Neuron (in vitro differentiated cells): ENCODE data around the gene ARHGAP45.

Source experiments
- H2AFZ ChIP-seq: one replicate; pipeline ENCODE4 v1.6.1; 2013; ENCODE audit warnings: low read depth, mild to moderate bottlenecking, inconsistent platforms, low read length, moderate library complexity
- H3K27me3 ChIP-seq: one replicate; pipeline ENCODE4 v1.6.1; 2013; ENCODE audit warnings: low read length; ENCODE audit not compliant: insufficient read depth
- H3K36me3 ChIP-seq: one replicate; pipeline ENCODE4 v1.6.1; 2013; ENCODE audit warnings: low read length; ENCODE audit not compliant: insufficient read depth
- H3K4me1 ChIP-seq: one replicate; pipeline ENCODE4 v1.6.1; 2013; ENCODE audit warnings: low read length; ENCODE audit not compliant: insufficient read depth
- H3K4me3 ChIP-seq: 2 replicates; pipeline ENCODE4 v1.5.1; 2013; ENCODE audit warnings: mild to moderate bottlenecking, low read length, moderate library complexity
- H3K9me3 ChIP-seq: one replicate; pipeline ENCODE4 v1.6.1; 2013; ENCODE audit warnings: low read length

The ARHGAP45 gene

DNA sequence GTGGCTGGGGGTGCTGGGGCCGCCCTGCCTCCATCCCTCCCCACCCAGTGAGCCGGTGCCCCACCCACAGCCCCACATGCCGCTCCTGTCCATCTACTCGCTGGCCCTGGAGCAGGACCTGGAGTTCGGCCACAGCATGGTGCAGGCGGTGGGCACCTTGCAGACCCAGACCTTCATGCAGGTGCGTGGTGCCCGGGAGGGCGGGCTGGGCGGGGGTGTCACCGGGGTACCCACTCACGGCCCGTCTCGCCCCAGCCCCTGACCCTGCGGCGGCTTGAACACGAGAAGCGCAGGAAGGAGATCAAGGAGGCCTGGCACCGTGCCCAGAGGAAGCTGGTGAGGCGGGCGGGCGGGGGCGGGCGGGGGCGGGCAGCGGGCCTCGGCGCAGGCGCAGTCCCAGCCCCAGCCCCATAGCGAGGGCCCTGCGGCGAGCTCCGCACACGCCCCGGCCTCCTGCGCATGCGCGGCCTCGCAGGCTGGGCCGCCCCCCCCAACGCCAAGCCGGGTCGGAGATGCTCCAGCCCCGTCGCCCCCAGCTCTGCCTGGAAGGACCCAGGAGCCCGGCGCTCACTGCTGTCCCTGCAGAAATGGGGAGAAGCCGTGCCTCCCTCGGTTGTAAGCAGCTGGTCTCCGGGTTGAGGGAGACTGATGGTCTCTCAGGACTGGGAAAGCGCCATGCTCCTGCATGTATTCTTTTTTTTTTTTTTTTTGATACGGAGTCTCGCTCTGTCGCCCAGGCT lies 7.7 kb downstream of the ARHGAP45 start:
- Histone ChIP-seq H3K27me3 (peaks cover 13% of the 10 kb centered on the region), H3K4me1 (no peaks in the 10 kb centered on the region), H3K4me3 (no peak overlapping the region), H3K9me3 (no peaks in the 10 kb centered on the region), H3K36me3 (no peaks in the 10 kb centered on the region), H2AFZ (no peak overlapping the region)

DNA sequence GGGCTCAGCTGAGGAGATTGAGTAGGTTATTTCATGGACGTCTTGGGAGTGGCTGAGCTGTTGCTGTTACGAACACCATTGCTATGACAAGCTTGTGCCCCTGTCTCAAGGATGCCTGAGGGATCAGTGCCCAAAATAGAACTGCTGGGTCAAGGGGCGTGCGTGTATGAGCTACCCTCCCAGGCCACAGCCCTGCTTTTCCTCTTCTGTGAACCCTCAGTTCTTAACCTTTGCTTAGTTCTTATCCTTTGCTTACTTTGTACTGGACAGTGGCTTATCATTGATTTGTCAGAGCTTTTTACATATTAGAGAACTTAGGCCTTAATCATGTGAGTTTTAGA lies 9.0 kb downstream of the ARHGAP45 start:
- Histone ChIP-seq H3K4me3 (no peak overlapping the region), H3K27me3 (peaks cover 9% of the 10 kb centered on the region)

DNA sequence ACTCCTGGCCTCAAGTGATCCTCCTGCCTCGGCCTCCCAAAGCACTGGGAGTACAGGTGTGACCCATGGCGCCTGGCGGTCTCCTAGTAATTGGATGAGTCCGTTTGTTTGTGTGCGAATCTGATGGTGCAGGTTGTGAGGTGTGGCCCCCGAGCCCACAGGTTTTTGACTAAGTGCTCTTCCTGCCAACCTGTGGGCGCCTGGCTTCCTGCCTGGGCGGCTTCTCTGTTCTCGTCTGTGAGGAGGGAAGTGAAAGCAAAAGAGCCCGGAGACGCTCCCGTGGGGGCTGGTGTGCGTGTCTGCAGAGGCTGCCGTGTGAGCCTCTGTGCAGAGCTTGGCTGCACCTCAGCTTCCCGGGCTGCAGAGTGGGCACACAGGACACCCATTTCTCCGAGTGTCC lies 10.0 kb downstream of the ARHGAP45 start:
- Histone ChIP-seq H3K9me3 (no peaks in the 10 kb centered on the region), H3K27me3 (peaks cover 3% of the 10 kb centered on the region), H3K4me3 (no peak overlapping the region), H3K4me1 (no peaks in the 10 kb centered on the region), H3K36me3 (no peaks in the 10 kb centered on the region), H2AFZ (no peak overlapping the region)

More for the DNA sequence above, 9.0 kb downstream of the ARHGAP45 start:
- Histone ChIP-seq H3K9me3 (no peaks in the 10 kb centered on the region), H3K36me3 (no peaks in the 10 kb centered on the region), H2AFZ (no peak overlapping the region), H3K4me1 (no peaks in the 10 kb centered on the region)

DNA sequence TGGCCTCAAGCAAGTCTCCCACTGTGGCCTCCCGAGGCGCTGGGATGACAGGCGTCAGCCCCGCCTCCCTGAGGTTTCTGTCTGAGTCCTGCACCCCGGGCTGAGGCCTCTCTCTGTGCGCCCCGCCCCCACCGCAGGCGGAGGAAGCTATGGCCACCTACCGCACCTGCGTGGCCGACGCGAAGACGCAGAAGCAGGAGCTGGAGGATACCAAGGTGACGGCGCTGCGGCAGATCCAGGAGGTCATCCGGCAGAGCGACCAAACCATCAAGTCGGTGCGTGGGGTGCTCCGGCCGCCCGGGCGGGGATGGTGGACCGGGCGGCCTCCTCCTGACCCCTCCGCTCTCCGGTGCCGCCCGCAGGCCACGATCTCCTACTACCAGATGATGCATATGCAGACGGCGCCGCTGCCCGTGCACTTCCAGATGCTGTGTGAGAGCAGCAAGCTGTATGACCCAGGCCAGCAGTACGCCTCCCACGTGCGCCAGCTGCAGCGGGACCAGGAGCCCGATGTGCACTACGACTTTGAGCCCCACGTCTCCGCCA lies 12.7 kb downstream of the ARHGAP45 start:
- Histone ChIP-seq H3K27me3 (no peaks in the 10 kb centered on the region), H3K4me3 (no peak overlapping the region), H3K4me1 (no peaks in the 10 kb centered on the region), H3K36me3 (no peaks in the 10 kb centered on the region), H2AFZ (no peak overlapping the region), H3K9me3 (no peaks in the 10 kb centered on the region)

DNA sequence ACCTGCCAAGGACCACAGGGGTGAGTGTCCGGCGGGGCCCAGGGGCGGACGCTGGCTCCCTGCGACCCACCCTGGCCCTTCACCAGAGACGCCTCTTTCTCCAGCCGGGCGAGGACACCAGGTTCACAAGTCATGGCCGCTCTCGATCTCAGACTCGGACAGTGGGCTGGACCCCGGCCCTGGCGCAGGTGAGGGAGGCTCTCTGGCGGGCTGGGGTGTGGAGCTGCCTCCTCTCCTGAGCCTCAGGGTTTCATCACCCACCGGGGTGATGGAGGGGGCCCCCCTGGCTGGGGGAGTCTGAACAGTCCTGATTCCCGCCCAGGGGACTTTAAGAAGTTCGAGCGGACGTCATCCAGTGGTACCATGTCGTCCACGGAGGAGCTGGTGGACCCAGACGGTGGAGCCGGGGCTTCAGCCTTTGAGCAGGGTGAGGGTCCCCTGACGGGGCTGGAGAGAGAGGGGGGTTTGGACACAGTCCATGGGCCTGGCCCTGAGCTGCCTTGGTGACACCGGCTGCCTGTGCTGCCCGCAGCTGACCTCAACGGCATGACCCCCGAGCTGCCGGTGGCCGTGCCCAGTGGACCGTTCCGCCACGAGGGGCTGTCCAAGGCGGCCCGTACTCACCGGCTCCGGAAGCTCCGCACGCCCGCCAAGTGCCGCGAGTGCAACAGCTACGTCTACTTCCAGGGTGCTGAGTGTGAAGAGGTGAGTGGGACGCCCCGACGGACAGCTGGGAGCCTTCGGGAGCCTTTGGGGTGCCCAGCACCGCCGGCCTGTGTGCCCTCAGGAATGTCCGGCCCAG lies 13.6 kb downstream of the ARHGAP45 start:
- Histone ChIP-seq H3K27me3 (no peaks in the 10 kb centered on the region), H3K4me3 (no peak overlapping the region), H3K36me3 (no peaks in the 10 kb centered on the region)

DNA sequence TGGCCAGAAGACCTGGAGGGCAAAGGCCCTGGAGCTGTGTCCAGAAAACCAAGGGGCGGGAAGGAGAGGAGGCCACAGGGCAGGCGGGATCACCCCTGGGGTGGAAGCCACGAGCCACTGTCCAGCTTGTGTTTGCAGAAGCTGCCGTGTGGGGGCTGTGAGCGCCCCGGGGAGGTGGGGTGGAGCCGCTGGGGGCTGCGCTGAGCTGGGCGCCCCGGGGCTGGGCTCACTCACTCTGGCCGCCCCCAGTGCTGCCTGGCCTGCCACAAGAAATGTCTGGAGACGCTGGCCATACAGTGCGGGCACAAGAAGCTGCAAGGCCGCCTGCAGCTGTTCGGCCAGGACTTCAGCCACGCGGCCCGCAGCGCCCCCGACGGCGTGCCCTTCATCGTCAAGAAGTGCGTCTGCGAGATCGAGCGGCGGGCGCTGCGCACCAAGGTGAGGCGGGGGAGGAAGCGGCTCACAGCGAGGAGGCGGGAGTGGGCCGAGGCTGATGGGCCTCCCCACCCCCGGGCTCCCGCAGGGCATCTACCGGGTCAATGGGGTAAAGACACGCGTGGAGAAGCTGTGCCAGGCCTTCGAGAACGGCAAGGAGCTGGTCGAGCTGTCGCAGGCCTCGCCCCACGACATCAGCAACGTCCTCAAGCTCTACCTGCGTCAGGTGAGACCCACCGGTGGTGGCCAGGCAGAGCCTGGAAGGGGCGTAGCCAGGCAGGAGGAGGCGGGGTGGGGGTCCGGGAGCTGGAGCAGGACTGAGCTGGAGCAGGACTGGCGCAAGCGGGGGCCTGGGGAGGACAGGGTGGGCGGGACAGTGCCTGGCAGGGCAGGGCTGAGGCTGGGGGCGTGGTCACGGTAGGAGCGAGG lies 14.6 kb downstream of the ARHGAP45 start:
- Histone ChIP-seq H3K9me3 (no peaks in the 10 kb centered on the region), H3K4me1 (no peaks in the 10 kb centered on the region), H2AFZ (no peak overlapping the region), H3K36me3 (no peaks in the 10 kb centered on the region), H3K27me3 (no peaks in the 10 kb centered on the region), H3K4me3 (no peak overlapping the region)

More for the DNA sequence above, 13.6 kb downstream of the ARHGAP45 start:
- no peak overlapping the region for H2AFZ ChIP-seq
- H3K9me3 ChIP-seq: no peaks in the 10 kb centered on the region
- no peaks in the 10 kb centered on the region for H3K4me1 ChIP-seq

DNA sequence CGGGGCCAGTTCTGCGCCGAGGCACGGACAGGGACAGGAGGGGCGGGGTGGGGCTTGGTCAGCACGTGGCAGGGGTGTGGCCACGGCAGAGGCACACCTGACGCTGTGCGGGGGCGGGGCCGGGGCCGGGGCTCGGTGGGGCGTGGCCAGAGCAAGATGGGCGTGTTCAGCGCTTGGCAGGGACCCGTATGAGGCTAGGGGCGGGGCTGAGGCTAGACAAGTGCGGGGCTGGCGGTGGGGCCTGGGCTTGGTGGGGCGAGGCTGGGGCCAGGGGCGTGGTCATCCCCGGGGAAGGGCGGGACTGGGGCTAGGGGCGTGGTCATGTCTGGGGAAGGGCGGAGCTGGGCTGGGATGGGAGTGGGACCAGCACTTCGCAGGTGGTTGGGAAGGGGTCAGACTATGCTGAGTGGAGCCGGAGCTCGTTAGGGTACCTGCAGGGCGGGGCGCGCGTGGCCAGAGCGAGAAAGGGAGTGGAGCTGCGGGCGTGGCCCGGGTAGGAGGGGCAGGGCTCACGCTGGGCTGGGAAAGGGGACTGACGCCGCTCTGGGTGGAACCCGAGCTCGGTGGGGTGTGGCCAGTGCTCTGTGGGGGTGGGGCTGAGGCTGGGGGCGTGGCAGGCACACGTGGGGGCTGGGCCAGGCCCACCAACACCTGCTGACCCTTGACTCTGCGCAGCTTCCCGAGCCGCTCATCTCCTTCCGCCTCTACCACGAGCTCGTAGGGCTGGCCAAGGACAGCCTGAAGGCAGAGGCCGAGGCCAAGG lies 15.4 kb downstream of the ARHGAP45 start:
- Histone ChIP-seq H3K27me3 (no peaks in the 10 kb centered on the region), H3K36me3 (peaks cover under 1% of the 10 kb centered on the region), H3K4me3 (no peak overlapping the region), H2AFZ (no peak overlapping the region), H3K9me3 (no peaks in the 10 kb centered on the region), H3K4me1 (no peaks in the 10 kb centered on the region)

DNA sequence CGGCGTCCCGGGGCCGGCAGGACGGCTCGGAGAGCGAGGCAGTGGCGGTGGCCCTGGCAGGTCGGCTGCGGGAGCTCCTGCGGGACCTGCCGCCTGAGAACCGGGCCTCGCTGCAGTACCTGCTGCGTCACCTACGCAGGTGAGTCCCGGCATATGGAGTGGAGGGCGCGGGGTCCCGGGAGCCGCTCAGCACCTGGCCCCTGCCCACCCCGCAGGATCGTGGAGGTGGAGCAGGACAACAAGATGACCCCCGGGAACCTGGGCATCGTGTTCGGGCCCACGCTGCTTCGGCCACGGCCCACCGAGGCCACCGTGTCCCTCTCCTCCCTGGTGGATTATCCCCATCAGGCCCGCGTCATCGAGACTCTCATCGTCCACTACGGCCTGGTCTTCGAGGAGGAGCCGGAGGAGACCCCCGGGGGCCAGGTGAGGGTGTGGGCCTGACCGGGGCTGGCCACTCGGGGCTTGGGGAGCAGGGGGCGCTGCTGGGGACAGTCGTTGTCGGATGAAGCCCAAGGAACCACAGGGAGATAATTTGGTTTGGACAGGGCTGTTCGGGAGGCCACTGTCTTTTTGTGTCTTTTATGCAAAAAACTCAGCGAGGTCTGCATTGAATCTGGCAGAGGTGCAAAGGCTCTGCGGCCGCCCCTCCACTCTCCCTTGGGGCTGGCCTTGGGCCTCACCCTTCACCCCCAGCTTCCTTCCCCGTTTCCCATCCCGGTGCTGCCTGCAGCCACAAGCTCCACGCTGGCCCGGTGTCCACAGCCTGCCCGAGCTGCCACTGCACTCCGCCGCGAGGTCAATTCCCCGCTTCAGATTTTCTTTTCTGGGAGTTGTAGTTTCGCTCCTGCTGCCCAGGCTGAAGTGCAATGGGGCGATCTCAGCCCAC lies 16.2 kb downstream of the ARHGAP45 start:
- H3K4me3 ChIP-seq: no peak overlapping the region
- H3K4me1 ChIP-seq: no peaks in the 10 kb centered on the region
- no peaks in the 10 kb centered on the region for H3K9me3 ChIP-seq
- H3K36me3 ChIP-seq: peaks cover 8% of the 10 kb centered on the region
- no peak overlapping the region for H2AFZ ChIP-seq
- H3K27me3 ChIP-seq: no peaks in the 10 kb centered on the region

DNA sequence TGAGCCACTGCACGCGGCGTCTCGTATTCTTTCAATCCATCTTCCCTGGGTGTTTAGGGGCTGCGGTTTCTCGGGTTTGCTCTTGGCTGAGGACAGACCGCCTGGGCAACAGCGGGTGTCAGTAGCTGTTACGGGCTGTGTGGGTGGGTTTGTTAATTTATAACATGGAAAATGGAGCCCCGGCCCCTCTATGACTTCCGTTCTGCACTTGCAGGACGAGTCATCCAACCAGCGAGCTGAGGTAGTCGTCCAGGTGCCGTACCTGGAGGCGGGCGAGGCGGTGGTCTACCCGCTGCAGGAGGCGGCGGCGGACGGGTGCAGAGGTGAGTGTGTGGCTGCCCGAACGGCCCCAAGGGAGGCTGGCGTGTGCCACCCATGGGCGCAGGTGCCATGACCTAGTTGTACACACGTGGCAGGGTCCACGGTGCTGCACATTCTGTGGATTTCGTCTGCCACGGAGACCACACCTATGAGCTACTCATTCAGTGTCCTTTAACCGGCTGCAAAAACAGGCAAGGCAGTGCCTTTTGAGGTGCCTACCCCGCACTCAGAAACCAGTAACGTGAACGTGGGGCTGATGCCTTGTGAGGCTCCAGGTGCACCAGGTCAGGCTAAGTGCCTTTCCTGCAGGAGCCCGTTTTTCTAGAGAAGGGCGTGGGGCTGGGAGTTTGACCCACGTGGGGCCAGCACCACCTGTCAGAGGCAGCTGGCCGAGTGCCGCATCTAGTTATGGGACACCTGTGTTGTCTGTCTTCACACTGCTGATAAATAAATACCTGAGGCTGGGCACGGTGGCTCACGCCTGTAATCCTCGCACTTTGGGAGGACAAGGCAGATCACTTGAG lies 17.3 kb downstream of the ARHGAP45 start:
- H3K4me3 ChIP-seq: no peak overlapping the region
- no peaks in the 10 kb centered on the region for H3K27me3 ChIP-seq
- peaks cover 18% of the 10 kb centered on the region for H3K36me3 ChIP-seq
- no peak overlapping the region for H2AFZ ChIP-seq
- H3K4me1 ChIP-seq: no peaks in the 10 kb centered on the region
- no peaks in the 10 kb centered on the region for H3K9me3 ChIP-seq

DNA sequence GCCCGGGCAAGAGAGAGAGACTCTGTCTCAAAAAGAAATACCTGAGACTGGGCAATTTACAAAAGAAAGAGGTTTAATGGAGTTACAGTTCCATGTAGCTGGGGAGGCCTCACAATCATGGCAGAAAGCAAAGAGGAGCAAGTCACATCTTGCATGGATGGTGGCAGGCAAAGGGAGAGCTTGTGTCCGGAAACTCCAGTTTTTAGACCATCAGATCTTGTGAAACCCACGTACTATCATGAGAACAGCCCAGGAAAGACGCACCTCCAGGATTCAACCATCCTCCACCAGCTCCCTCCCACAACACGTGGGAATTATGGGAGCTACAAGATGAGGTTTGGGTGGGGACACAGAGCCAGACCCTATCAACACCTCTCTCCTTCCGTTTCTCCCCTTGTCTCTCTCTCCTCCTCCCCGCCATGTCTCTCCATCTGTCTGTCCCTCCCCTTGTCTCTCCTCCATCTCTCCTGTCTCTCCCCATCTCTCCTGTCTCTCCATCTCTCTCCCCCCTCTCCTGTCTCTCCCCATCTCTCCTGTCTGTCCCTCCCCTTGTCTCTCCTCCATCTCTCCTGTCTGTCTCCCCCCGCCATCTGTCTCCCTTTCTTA lies 18.2 kb downstream of the ARHGAP45 start:
- H3K9me3 ChIP-seq: no peaks in the 10 kb centered on the region
- no peak overlapping the region for H2AFZ ChIP-seq
- H3K4me1 ChIP-seq: no peaks in the 10 kb centered on the region
- H3K27me3 ChIP-seq: no peaks in the 10 kb centered on the region
- H3K4me3 ChIP-seq: no peak overlapping the region
- H3K36me3 ChIP-seq: peaks cover 22% of the 10 kb centered on the region
